GM23338 (cell line): ENCODE results near the gene FLNC. TPM values are rescaled to one million over a fixed set of nuclear protein-coding genes. Genes with fewer than 3 reads are reported as not detected.

Source experiments
- ATAC-seq: fragments of 200-7000 bp; cut with Tn5 transposase; 3 replicates; pipeline ENCODE4 v1.9.1; 2020
- DNase-seq: peaks from one replicate; pipeline ENCODE4 v3.0.0-alpha.2; 2015; ENCODE audit warnings: low spot score
- H2AFZ ChIP-seq: fragments of 200-600 bp; sonication (generic); 2 replicates; pipeline ENCODE4 v1.8.0; 2016; ENCODE audit warnings: antibody characterized with exemption, mild to moderate bottlenecking, moderate library complexity
- H3F3A ChIP-seq: fragments of 200-600 bp; sonication (generic); replicated peaks from 2 replicates; pipeline ENCODE4 v1.8.0; 2017; ENCODE audit warnings: antibody characterized with exemption, mixed run types, low read depth
- H3K27ac ChIP-seq: fragments of 200-600 bp; sonication (generic); 2 replicates; pipeline ENCODE4 v1.6.1; 2016; ENCODE audit warnings: low read depth
- H3K27me3 ChIP-seq: fragments of 200-600 bp; sonication (generic); 2 replicates; pipeline ENCODE4 v1.8.0; 2016; ENCODE audit warnings: mild to moderate bottlenecking, mixed run types, moderate library complexity; ENCODE audit not compliant: insufficient read depth
- H3K36me3 ChIP-seq: fragments of 200-600 bp; sonication (generic); 2 replicates; pipeline ENCODE4 v1.8.0; 2016; ENCODE audit warnings: mild to moderate bottlenecking; ENCODE audit not compliant: insufficient read depth
- H3K4me1 ChIP-seq: fragments of 200-600 bp; sonication (generic); 2 replicates; pipeline ENCODE4 v1.8.0; 2016; ENCODE audit warnings: mild to moderate bottlenecking, moderate library complexity; ENCODE audit not compliant: insufficient read depth
- H3K4me2 ChIP-seq: fragments of 200-600 bp; sonication (generic); 2 replicates; pipeline ENCODE4 v1.7.1; 2017; ENCODE audit warnings: mixed run types
- H3K4me3 ChIP-seq: fragments of 200-600 bp; sonication (generic); 2 replicates; pipeline ENCODE4 v1.6.1; 2016; ENCODE audit warnings: mixed run types
- H3K79me2 ChIP-seq: fragments of 200-600 bp; sonication (generic); replicated peaks from 2 replicates; pipeline ENCODE4 v1.8.0; 2017; ENCODE audit warnings: mild to moderate bottlenecking; ENCODE audit not compliant: insufficient read depth
- H3K9me2 ChIP-seq: fragments of 200-600 bp; sonication (generic); 2 replicates; pipeline ENCODE4 v1.8.0; 2017; ENCODE audit not compliant: insufficient read depth
- H4K20me1 ChIP-seq: fragments of 200-600 bp; sonication (generic); replicated peaks from 2 replicates; pipeline ENCODE4 v1.8.0; 2017; ENCODE audit warnings: mild to moderate bottlenecking; ENCODE audit not compliant: insufficient read depth
- H3K27ac Mint-ChIP-seq: 2 replicates; pipeline ENCODE4 v1.8.0; 2020; ENCODE audit warnings: inconsistent platforms, mild to moderate bottlenecking, moderate library complexity, mixed read lengths
- H3K27me3 Mint-ChIP-seq: 3 replicates; pipeline ENCODE4 v1.8.0; 2022; ENCODE audit warnings: low read depth, mild to moderate bottlenecking, moderate library complexity, mixed read lengths, inconsistent platforms; ENCODE audit not compliant: insufficient read depth, poor library complexity
- H3K36me3 Mint-ChIP-seq: 3 replicates; pipeline ENCODE4 v1.8.0; 2021; ENCODE audit warnings: low read depth, mild to moderate bottlenecking, inconsistent platforms, moderate library complexity, mixed read lengths
- H3K4me1 Mint-ChIP-seq: 3 replicates; pipeline ENCODE4 v1.8.0; 2020; ENCODE audit warnings: mild to moderate bottlenecking, inconsistent platforms, mixed read lengths
- H3K4me3 Mint-ChIP-seq: 3 replicates; pipeline ENCODE4 v1.8.0; 2021; ENCODE audit warnings: moderate library complexity, mild to moderate bottlenecking, inconsistent platforms, mixed read lengths
- H3K9me3 Mint-ChIP-seq: 3 replicates; pipeline ENCODE4 v1.8.0; 2020; ENCODE audit warnings: moderate library complexity, mild to moderate bottlenecking, inconsistent platforms, mixed read lengths
- CREB1 ChIP-seq: fragments of 250-450 bp; sonication (Bioruptor Pico); IDR thresholded peaks from 2 replicates; pipeline ENCODE4 v1.5.0; 2020; ENCODE audit warnings: low read depth, mild to moderate bottlenecking, moderate library complexity
- JUNB ChIP-seq: IDR thresholded peaks from one replicate; pipeline ENCODE4 v1.6.1; 2016; ENCODE audit warnings: antibody characterized with exemption; ENCODE audit not compliant: unreplicated experiment
- POLR2AphosphoS5 ChIP-seq: IDR thresholded peaks from 2 replicates; pipeline ENCODE4 v1.6.1; 2016; ENCODE audit warnings: antibody characterized with exemption, low read depth
- STAT1 ChIP-seq: IDR thresholded peaks from one replicate; pipeline ENCODE4 v1.6.1; 2016; ENCODE audit warnings: antibody characterized with exemption; ENCODE audit not compliant: unreplicated experiment
- ZNF114 ChIP-seq: fragments of 250-450 bp; sonication (Bioruptor Pico); IDR thresholded peaks from 2 replicates; pipeline ENCODE4 v1.5.0; 2020; ENCODE audit warnings: mild to moderate bottlenecking, moderate library complexity
- ZNF331 ChIP-seq: fragments of 250-450 bp; sonication (Bioruptor Pico); IDR thresholded peaks from 2 replicates; pipeline ENCODE4 v1.5.0; 2020; ENCODE audit warnings: low read depth, mild to moderate bottlenecking, moderate library complexity
- ZNF462 ChIP-seq: fragments of 250-450 bp; sonication (Bioruptor Pico); IDR thresholded peaks from 2 replicates; pipeline ENCODE4 v1.5.0; 2020; ENCODE audit warnings: mild to moderate bottlenecking, moderate library complexity
- polyA plus RNA-seq: library from polyadenylated mRNA; unstranded; fragments of >200 nt; fragmentation: Nextera tagmentation; extraction: Ambion mirVana; gene quantifications from 2 replicates; pipeline ENCODE4 v1.2.1, GENCODE V29; 2016
- total RNA-seq: library from RNA; depleted of rRNA; stranded (reverse); fragments of >200 nt; shearing (Covaris generic); gene quantifications from 2 replicates; pipeline ENCODE4 v1.2.3, GENCODE V29; 2014
- TF ChIP-seq, protein P1 (sequence below): IDR thresholded peaks from one replicate; pipeline ENCODE4 v1.6.1; 2018; ENCODE audit warnings: antibody characterized with exemption; ENCODE audit not compliant: unreplicated experiment

The FLNC gene
- total and polyA plus RNA-seq, 2 experiments from 2014 or later = 0.65 to 11.8 TPM

- DNase-seq (no peak), ATAC-seq (no peak)
- no peak overlapping the region for H3K4me3 ChIP-seq
- no peaks in the 10 kb centered on the region for H3K4me1 ChIP-seq
- H4K20me1 ChIP-seq = no peaks in the 10 kb centered on the region
- Mint-ChIP-seq H3K27me3 (peaks cover 8% of the 10 kb centered on the region), H3K36me3 (no peaks in the 10 kb centered on the region; the same call in 2 of the 3 replicates), H3K27ac (no peak overlapping the region), H3K4me3 (no peak overlapping the region), H3K4me1 (peaks cover 2% of the 10 kb centered on the region), H3K9me3 (no peaks in the 10 kb centered on the region)
- H3F3A ChIP-seq = no peaks in the 10 kb centered on the region
- no peaks in the 10 kb centered on the region for H3K27me3 ChIP-seq
- H3K9me2 ChIP-seq = no peaks in the 10 kb centered on the region
- H3K79me2 ChIP-seq = no peaks in the 10 kb centered on the region
- no peak overlapping the region for H3K27ac ChIP-seq
- no peak overlapping the region for H2AFZ ChIP-seq
- no peaks in the 10 kb centered on the region for H3K36me3 ChIP-seq
- no peak overlapping the region for H3K4me2 ChIP-seq
- TF ChIP-seq ZNF114 (CRISPR knock-in tag) (no peak), STAT1 (no peak), POLR2AphosphoS5 (no peak), ZNF331 (CRISPR knock-in tag) (no peak), JUNB (no peak)
Observed at GRCh38 chr7:128846781-128847444, 16.7 kb downstream of the FLNC start.

DNA sequence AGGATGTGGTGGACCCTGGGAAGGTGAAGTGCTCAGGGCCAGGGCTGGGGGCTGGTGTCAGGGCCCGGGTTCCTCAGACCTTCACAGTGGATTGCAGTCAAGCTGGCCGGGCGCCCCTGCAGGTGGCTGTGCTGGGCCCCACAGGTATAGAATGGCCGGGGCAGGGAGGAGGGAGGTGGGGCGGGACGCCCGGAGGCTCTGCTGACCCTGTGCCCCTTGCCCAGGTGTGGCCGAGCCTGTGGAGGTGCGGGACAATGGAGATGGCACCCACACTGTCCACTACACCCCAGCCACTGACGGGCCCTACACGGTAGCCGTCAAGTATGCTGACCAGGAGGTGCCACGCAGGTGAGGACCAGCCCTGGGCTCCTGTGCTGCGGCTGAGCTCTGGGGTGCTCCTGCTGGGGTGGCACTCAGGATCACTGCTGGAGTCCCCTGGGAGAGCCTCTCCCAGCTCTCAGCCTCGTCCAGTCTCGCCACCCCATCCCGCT, 17.6 kb downstream of the FLNC start:
- DNase-seq (no peak), ATAC-seq (no peak)
- Histone ChIP-seq H3K9me2 (no peaks in the 10 kb centered on the region), H3K79me2 (no peaks in the 10 kb centered on the region), H3F3A (no peaks in the 10 kb centered on the region), H3K27me3 (no peaks in the 10 kb centered on the region), H3K36me3 (no peaks in the 10 kb centered on the region), H3K4me3 (no peak overlapping the region), H2AFZ (no peak overlapping the region), H3K27ac (no peak overlapping the region), H3K4me1 (no peaks in the 10 kb centered on the region), H3K4me2 (no peak overlapping the region), H4K20me1 (no peaks in the 10 kb centered on the region)
- H3K36me3 Mint-ChIP-seq = no peaks in the 10 kb centered on the region; the same call in 2 of the 3 replicates
- no peak overlapping the region for H3K27ac Mint-ChIP-seq
- TF ChIP-seq ZNF462 (CRISPR knock-in tag) (no peak), ZNF331 (CRISPR knock-in tag) (no peak), CREB1 (CRISPR knock-in tag) (no peak)
- TF ChIP-seq, protein P1, sequence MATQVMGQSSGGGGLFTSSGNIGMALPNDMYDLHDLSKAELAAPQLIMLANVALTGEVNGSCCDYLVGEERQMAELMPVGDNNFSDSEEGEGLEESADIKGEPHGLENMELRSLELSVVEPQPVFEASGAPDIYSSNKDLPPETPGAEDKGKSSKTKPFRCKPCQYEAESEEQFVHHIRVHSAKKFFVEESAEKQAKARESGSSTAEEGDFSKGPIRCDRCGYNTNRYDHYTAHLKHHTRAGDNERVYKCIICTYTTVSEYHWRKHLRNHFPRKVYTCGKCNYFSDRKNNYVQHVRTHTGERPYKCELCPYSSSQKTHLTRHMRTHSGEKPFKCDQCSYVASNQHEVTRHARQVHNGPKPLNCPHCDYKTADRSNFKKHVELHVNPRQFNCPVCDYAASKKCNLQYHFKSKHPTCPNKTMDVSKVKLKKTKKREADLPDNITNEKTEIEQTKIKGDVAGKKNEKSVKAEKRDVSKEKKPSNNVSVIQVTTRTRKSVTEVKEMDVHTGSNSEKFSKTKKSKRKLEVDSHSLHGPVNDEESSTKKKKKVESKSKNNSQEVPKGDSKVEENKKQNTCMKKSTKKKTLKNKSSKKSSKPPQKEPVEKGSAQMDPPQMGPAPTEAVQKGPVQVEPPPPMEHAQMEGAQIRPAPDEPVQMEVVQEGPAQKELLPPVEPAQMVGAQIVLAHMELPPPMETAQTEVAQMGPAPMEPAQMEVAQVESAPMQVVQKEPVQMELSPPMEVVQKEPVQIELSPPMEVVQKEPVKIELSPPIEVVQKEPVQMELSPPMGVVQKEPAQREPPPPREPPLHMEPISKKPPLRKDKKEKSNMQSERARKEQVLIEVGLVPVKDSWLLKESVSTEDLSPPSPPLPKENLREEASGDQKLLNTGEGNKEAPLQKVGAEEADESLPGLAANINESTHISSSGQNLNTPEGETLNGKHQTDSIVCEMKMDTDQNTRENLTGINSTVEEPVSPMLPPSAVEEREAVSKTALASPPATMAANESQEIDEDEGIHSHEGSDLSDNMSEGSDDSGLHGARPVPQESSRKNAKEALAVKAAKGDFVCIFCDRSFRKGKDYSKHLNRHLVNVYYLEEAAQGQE = no peak
- peaks cover 8% of the 10 kb centered on the region for H3K27me3 Mint-ChIP-seq
- no peaks in the 10 kb centered on the region; the same call in 2 of the 3 replicates for H3K4me1 Mint-ChIP-seq
- H3K4me3 Mint-ChIP-seq = no peak overlapping the region
- no peaks in the 10 kb centered on the region for H3K9me3 Mint-ChIP-seq
